Endothelial cell of hepatic sinusoid (primary cell): ENCODE data around the gene RASAL2.
"Not testable (repeated sequence)": the region's sequence is repeated elsewhere in the genome, so short reads cannot be mapped to it uniquely, and the experiment has no call there.

Source experiments
- in situ Hi-C: cut with HindIII; loops from 2 replicates; pipeline ENCODE4 v1.10.0; 2017; ENCODE audit warnings: low sequenced_read_pairs

RASAL2 gene

GRCh38 chr1:178151831-178152230, 57.9 kb downstream of the RASAL2 start:
- in situ Hi-C loops: no loop called here

GRCh38 chr1:178155481-178156255, 61.8 kb downstream of the RASAL2 start:
- in situ Hi-C loops: no loop called here

- in situ Hi-C loops: no loop called here
These were observed 67.0 kb downstream of the RASAL2 start for GRCh38 chr1:178160736-178161475.

- in situ Hi-C loops: no loop called here
These were observed 67.6 kb downstream of the RASAL2 start for GRCh38 chr1:178161516-178161915.

DNA sequence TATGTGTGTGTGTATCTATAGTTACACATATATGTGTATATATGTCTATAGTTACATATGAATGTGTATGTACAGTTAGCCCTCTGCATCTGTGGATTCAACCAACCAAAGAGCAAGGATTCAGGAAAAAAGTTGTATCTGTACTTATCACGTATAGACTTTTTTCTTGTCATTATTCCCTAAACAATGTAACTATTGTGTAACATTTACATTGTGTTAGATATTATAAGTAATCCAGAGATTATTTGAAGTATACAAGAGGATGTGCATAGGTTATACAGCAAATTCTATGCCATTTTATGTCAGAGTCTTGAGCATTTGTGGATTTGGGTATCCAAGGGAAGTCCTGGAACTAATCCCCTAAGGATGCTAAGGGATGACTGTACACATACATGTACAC, 71.3 kb downstream of the RASAL2 start:
- in situ Hi-C loops: no loop called here

- in situ Hi-C loops: no loop called here
These were observed 72.6 kb downstream of the RASAL2 start for GRCh38 chr1:178166429-178167024.

- in situ Hi-C loops: no loop called here
These were observed 74.6 kb downstream of the RASAL2 start for GRCh38 chr1:178168536-178168935.

DNA sequence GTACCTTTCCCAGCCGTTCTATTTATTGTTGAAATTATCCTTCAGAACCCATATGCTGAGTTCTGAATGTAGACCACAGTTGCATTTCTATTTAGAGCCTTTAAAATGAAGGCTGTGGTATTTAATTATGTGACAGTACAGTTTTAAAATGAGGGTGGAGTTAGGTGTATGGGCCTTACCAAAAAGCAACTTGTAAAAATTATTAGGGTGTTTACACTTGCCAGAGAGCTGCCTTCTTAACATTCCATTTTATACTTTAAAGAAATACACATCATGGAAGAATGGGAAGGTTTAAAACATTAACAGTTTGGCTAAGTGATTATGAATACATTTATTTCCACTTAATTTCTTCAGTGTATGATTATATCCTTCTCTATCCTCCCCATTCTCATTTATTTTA, 75.7 kb downstream of the RASAL2 start:
- in situ Hi-C loops: loop anchor here (5.0 kb wide), 2 partner anchors 37 to 72 kb away; no protein-coding TSS in a partner anchor

GRCh38 chr1:178172939-178173338, 79.0 kb downstream of the RASAL2 start:
- in situ Hi-C loops: loop anchor here (5.0 kb wide), 2 partner anchors 41 to 76 kb away; no protein-coding TSS in a partner anchor

DNA sequence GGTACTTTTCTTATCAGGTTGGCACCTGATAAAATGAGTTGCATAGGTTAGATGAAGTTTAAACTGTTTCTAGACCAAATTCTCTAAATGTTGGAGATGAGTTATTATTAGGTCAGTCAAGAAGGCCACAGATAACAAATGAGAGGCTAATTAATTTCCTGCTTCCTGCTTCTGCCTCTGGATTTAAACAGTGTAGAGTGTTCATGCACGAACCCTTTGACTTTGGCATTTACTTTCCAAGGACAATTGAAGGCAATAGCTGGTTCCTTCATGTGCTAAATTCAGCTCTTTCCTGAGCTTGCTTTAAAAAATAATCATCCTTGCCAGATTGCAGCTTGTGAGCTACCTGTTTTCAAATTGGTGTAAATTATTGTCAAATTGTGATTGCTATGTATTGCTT, 80.6 kb downstream of the RASAL2 start:
- in situ Hi-C loops: loop anchor here (5.0 kb wide), 2 partner anchors 42 to 77 kb away; no protein-coding TSS in a partner anchor

DNA sequence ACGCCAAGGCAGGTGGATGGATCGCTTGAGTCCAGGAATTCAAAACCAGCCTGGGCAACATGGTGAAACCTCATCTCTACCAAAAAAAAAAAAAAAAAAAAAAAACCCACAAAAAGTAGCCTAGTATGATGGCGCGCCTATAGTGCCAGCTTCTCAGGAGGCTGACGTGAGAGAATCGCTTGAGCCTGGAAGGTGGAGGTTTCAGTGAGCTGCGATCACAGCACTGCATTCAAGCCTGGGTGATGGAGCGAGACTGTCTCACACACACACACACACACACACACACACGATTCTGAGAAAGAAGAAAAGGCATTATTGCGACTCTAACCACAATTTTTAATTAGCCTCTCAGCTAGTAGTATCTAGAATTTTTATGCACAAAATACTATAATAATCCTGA, 86.5 kb downstream of the RASAL2 start:
- in situ Hi-C loops: no loop called here

DNA sequence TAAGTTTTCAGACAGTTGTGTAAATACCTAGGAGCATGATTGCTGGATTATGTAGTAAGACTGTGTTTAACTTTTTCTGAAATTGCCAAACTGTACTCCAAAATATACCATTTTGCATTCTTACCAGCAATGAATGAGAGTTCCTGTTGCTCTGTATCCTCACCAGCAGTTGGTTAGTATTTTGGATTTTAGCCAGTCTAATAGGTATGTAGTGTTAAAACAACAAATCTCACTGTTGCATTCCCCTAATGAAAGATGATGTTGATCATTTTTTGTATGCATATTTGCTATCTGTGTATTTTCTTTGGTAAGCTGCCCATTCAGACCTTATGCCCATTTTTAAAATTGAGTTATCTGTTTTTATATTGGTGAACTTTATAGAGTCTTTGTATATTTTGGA, 89.9 kb downstream of the RASAL2 start:
- in situ Hi-C loops: no loop called here

GRCh38 chr1:178188306-178188705, 94.4 kb downstream of the RASAL2 start:
- in situ Hi-C loops: no loop called here

- in situ Hi-C loops: no loop called here
These were observed 95.9 kb downstream of the RASAL2 start for GRCh38 chr1:178189814-178190213.

DNA sequence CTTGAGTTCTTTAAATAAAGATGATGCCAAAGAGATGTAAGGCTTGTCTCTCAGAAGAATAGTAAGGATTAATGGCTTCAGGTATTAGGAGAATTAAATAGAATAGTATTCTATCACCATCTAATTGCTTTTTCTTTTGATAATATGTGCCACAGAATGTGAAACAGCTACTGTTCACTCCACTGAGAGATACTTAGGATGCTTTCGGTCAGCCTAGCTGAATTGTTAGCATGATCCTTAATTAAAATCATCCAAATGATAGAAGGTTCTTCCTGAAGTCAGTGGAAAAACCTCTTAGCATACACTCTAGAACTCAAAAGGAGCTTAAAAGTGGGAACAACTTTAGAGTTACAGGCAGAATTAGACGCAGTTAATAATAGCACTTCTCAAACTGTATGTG, 97.0 kb downstream of the RASAL2 start:
- in situ Hi-C loops: no loop called here

DNA sequence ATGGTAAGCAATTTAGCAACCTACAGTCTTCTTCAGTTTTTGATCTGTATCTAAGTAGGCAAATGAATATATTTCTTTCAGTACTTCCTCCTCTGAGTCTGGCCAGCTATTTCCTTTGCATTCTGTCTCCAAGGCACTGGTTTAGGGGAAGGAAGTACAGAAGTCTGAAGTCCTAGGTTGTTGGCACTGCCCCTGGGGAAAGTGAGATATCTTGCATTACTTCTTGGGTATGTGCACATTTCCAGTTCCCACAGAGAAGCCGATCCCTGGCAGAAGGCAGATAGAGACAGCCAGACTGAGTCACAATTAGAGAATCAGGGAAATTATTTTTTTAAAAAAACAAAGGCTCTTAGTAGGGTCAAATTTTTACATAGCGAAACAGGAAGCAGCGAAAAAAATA, 98.8 kb downstream of the RASAL2 start:
- in situ Hi-C loops: no loop called here

DNA sequence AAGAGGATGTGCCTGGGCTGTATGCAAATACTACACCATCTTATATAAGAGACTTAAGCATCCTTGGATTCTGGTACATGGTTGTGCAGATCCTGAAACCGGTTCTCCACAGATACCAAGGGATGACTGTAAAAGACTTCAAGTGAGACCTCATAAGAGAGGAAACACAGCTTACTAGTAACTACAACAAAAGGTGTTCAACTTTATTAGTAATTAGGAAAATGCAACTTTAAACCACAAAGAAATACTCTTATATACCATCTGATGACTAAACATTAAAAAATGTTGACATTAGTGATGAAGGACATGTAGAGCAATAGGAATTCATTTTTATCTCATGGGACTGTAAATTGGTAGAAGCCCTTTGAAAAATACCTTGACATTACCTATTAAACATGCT, 102.7 kb downstream of the RASAL2 start:
- in situ Hi-C loops: no loop called here

GRCh38 chr1:178202095-178202494, 108.2 kb downstream of the RASAL2 start:
- in situ Hi-C loops: not testable (repeated sequence)

DNA sequence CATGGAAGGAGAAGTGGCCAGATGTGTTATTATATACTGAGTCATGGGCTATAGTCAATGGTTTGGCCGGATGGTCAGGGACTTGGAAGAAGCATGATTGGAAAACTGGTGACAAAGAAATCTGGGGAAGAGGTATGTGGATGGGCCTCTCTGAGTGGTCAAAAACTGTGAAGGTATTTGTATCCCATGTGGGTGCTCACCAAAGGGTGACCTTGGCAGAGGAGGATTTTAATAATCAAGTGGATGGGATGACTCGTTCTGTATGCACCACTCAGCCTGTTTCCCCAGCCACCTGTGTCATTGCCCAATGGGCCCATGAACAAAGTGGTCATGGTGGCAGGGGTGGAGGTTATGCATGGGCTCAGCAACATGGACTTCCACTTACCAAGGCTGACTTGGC, 108.6 kb downstream of the RASAL2 start:
- in situ Hi-C loops: not testable (repeated sequence)

GRCh38 chr1:178208269-178208856, 114.5 kb downstream of the RASAL2 start:
- in situ Hi-C loops: not testable (repeated sequence)

GRCh38 chr1:178209935-178210334, 116.0 kb downstream of the RASAL2 start:
- in situ Hi-C loops: no loop called here
